HG03175 (cell line): Measurements from ENCODE around the gene ZNF512B.

Source experiments
- ATAC-seq: cut with Tn5 transposase; IDR thresholded peaks from one replicate; pipeline ENCODE4 v1.9.1; 2021; ENCODE audit warnings: mild to moderate bottlenecking, moderate library complexity; ENCODE audit not compliant: unreplicated experiment

The ZNF512B gene

GRCh38 chr20:63951398-63952209 is 18.1 kb downstream of the ZNF512B start:
- no peak for ATAC-seq

- ATAC-seq, result no peak
Observed at GRCh38 chr20:63950701-63951397, 18.9 kb downstream of the ZNF512B start.

DNA sequence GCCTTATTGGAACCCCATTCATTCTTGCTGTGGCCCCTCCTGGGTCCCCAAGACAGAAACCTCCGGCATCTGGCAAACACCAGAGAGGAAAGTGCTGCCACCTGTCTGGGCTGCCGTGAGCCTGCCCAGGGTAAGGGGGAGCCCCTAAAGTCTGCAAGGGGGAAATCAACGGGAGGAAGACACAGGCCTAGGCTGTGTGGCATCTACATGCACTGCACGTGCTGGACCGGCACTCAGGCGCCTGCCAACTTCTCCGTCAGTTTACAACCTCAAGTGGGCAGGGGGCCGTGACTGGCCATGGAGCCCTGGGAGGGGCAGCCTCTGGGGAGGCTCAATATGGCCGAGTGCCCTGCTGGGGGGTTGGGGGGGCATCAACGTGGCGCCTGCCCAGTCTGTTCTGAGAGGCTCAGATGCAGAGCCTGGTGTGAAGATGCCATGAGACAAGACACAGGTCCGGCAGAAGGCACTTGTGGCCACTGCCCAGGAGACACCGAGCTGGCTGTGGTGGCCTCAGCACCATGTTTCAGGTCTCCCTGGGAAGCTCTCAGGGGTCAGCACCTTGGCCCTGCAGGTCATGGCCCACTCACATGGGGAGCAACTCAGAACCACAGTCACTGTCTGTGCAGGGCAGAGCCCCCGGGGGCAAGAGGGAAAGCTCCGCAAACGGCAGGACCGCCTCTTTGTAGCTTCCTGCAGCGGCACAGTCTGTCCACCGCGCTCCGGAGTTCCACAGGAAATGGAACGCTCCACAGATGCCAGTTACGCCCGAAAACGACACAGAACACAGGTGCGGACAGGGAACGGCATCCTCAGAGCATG is 21.9 kb downstream of the ZNF512B start:
- ATAC-seq, result no peak

DNA sequence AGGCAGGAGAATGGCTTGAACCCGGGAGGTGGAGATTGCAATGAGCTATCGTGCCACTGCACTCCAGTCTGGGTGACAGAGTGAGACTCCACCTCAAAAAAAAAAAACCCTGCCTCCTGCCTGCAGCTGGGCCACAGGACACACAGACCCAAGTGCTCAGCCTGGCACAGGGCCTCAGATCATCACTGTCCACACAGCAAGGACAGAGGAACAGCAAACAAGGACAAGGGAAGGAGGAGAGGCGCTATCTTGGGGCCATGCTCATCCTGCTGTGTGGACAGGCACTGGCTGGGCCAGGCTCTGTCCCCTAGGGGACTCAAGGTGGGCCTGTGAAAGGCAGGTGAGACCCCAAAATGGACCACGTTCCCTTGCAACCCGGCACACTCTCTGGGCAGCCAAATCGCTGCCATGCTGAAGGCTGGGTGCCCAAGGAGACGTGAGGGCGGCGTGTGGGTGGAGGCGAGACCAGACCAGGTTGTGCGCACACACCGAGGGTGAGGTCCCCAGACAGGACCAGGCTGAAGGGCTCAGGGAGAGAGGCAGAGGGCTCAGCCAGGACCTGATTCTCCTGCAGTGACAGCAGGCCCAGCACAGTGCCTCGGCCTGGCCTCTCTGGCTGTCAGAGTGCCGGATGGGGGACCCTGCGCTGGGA is 22.6 kb downstream of the ZNF512B start:
- ATAC-seq, result no peak

GRCh38 chr20:63945921-63946920 is 23.5 kb downstream of the ZNF512B start:
- no peak for ATAC-seq

DNA sequence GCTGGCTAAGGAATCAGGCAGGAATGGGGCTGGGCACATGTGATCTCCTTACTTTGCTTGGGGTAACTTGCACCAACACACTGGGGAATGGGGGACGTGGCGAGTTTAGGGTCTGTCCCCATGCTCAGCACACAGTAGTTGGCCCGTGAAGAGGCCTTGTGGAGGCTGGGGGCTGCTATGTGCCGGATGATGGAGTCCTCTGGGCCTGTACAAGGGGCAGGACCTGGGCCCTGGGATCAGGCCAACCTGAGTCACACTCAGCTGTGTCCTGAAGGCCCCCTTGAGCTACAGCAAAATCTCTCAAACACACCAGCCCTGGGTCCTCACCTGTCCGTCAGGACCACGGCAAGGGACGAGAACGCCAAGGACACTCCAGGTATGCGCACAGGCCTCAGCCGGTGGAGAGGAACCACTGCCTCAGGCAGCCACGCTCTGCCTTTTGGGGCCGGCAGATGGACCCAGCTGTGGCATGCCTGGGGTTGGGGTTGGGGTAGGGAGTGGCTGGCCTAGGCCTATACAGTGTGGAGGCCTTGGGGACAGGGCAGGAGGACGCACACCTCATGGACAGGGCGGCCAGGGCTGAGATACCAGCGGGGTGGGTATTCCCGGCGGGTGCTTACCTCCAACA is 24.6 kb downstream of the ZNF512B start:
- ATAC-seq, result no peak

DNA sequence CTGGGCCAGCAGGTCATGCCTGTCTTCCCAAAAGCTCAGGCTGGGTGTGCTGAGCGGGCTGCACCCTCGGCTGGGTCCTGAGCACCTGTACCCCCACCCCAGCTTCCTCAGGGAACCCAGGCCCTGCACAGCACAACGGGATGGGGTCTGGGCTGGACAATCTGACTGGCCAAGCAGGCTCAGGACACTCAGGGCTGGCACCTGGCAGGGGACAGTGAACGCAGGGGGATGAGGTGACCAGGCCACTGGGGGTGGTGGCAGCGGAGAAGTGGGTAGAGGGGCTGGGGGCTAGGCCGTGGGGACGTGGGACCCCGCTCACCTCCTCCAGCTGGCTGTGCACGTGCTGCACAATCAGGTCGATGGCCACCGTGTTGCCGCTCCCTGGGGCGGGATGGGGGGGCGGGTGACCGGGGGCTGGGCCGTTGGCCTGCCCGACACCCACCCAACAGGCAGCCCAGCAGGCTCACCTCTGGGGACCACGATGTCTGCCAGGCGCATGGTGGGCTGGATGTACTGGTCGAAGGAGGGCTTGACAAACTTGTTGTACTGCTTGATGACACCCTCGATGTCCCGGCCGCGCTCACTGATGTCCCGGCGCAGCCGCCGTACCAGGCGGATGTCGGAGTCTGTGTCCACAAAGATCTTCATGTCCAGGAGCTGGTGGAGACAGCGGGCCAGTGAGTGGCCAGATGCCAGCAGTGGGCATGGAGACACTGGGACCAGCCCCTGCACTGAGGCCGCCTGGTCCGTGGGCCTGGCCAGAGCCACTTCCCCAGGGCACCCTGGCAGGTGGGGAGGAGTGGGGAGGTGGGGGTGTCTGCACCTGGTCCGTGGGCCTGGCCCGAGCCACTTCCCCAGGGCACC is 25.4 kb downstream of the ZNF512B start:
- no peak for ATAC-seq

GRCh38 chr20:63943808-63944077 is 26.0 kb downstream of the ZNF512B start:
- no peak for ATAC-seq

DNA sequence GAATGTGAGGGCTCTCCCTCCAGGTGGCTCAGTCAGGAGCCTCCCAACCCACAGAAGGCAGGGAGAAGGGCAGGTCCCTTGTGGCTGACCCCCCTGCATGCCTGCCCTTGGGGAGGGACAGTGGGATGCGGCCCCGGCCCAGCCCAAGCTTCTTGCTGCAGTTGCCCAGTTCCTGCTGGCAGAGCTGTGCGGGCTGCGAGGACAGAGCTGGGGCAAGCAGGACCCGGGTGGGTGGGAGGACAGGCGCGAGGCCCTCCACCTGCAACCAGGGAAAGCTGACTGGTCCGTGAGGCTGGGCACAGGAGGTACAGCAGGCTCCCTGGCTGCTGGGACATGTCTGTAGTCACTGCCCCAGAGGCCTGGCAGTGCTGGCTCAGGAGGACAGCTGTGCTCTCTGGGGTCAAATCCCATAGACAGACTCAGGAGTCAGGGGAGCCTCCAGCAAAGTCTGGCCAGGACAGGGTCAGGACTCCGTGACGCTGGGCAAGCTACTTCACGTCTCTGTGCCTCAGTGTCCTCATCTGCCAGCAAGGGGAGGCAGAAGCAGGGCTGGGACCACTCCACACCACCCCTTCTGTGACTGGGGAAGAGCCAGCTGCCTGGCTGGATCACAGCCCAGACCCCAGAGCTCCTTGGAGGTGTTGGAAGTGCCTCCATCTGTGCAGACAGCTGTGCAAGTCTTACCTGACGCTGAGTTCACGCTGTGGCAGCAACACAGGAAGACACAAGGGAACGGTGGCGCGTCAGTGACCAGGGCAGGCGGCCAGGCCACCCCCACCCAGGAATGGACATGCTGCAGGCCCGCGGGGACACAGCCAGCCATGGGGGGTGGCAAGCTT is 26.5 kb downstream of the ZNF512B start:
- ATAC-seq, result no peak

DNA sequence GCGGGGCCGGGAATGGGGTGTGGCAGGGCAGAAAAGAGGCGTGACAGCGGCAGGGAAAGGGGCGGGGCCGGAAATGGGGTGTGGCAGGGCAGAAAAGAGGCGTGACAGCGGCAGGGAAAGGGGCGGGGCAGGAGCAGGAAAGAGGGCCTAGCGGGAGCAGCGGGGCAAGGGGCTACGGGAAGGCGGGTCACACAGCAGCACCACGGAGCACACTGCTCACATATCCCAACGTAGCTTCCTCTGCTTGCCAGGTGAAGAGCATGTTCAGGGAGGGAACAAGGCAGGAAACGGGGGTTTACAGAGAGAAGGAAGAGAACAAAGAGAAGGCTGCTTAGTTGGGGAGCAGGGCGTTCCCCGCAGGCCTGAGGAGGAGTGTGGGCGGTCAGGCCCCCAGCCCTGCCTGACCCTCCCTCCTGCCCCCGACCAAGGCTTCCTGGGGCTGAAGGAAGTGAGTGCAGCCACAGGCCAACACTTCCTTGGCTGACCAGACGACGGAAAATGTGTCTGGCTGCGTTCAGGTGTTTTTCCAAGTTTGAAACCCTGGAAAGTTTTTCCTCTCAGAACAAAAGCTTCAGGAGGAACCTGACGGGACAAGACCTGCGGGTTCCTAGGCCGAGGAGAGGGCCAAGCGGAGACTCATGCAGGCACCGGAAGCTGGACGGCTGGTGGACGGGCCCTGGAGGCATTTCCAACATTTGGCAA is 27.3 kb downstream of the ZNF512B start:
- no peak for ATAC-seq

DNA sequence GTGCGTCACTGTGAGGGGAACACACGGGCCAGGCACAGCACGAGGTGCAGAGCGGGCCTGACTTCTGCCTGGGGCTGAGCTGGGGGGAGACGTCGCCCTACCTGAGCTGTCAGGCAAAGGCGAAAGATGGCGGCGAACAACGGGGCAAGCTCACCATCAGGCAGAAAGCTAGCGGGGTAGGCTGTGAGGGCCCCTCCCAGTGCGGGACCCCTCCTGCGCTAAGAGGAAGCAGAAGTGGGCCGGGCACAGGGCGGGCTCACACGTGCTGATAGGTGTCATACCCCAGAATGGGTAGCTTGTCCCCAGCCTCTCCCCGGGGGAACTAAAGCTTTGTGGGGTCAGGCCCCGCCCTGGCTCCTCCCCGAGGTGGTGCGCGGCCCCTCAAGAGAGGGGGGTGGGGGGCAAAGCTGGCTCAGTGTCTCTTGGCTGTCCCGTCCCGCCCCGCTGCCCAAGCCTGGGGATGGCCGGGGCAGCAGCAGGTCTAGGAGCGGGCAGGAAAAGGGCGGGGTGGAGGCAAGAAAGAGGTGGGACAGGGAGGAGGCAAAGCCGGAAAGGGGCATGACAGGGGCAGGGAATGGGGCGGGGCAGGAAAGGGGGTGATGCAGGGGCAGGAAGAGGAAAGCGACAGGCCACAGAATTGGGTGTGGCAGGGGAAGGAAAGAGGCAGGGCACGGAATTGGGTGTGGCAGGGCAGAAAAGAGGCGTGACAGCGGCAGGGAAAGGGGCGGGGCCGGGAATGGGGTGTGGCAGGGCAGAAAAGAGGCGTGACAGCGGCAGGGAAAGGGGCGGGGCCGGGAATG is 28.2 kb downstream of the ZNF512B start:
- ATAC-seq, result no peak

DNA sequence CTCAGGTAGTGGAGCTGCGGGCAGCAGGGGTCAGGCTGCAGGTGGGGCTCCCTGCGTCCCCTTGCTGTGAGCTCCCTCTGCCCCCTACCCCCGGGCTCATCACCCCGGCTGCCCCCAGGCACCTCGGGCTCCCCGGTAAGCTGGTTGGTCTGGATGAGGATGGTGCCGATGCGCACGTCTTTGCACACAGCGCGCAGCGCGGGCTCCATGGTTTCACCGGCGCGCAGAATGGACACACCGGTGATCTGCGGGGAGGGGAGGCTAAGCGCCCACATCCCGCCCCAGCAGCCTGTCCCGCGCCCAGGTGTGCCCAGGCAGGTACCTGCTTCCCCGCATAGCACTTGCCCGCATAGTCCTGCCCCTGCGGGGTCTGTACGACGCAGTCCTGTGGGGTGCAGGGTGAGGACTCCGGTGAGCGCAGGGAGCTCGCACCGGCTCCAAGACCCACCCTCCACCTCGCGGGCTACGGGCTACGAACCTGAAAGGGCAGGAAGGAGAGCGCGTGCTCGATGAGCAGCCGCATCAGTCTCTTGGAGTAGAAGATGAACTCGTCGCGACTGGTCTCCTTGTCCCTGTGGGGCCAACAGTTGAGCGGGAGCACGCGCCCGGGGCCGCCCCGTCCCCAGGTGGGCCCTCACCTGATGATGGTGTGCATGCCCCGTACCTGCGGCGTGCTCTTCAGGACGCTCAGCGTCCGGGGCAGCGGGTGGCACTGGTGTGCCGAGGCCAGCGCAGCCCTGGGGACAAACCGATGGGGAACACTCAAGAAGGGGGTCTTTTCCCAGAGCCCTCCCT is 29.1 kb downstream of the ZNF512B start:
- no peak for ATAC-seq

DNA sequence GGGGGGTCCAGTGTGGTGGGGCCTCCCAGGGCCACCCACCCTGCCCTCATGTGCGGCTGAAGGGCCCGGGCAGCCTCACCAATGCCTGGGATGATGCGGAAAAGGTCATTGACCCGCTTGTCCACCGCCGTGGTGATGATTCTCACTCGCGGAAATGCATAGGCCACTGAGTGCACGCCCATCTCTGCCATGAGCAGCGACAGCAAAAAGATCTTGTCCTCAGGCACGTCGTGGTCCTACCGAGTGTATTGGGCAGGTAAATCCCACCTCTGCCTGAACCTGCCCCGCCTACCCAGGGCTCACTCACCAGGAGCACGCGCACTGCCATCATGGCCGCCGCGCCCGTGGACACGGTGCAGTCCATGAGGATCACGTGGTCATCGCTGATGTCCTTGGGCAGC is 29.7 kb downstream of the ZNF512B start:
- ATAC-seq, result no peak

GRCh38 chr20:63939061-63939935 is 30.4 kb downstream of the ZNF512B start:
- no peak for ATAC-seq

GRCh38 chr20:63937596-63937995 is 32.1 kb downstream of the ZNF512B start:
- ATAC-seq, result no peak
